Medulla oblongata (tissue), 1 donor: ENCODE data around the gene PLAGL2.
"Not testable (repeated sequence)": the region's sequence is repeated elsewhere in the genome, so short reads cannot be mapped to it uniquely, and the experiment has no call there.

Experiments used
- DNase-seq: peaks from one replicate; pipeline ENCODE4 v3.0.0-alpha.2; 2015; ENCODE audit errors: extremely low spot score

Gene PLAGL2

GRCh38 chr20:32183947-32184635, 23.5 kb downstream of the PLAGL2 start:
- no peak for DNase-seq

DNA sequence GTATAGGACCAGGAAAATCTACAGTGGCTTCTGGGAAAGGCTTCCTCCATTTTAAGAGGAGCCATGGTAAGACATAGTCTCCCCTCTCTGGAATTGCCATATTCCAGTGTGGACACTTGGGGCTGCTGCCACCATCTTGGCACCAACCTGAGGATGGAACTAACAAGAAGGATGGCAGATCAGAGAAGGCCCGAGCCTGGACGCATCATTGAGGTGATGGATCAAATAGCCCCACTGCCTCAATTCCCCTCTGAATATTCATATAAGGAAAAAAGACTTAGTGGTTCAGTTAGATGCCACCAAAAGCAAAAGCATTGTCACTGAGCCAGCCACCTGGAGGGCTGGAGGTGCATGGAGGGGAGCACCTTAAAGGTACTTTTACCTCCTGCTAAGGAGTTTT, 25.9 kb downstream of the PLAGL2 start:
- DNase-seq = no peak

DNA sequence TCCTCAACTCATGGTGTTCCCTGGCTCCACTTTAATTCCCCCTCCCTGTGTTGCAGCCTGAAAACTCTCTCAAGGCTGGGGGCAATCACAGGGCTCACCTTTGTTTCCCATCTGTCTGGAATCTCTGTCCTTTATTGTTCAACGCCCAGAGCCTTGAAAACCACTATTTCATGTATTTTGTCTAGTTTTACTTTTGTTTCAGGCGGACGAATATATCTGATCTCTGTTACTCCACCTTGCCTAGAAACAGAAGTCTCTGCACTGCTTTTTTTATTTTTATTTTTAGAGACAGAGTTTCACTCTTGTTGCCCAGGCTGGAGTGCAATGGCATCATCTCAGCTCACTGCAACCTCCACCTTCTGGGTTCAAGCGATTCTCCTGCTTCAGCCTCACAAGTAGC, 27.6 kb downstream of the PLAGL2 start:
- no peak for DNase-seq

- DNase-seq = no peak
Measured at GRCh38 chr20:32179515-32179914, 28.0 kb downstream of the PLAGL2 start.

DNA sequence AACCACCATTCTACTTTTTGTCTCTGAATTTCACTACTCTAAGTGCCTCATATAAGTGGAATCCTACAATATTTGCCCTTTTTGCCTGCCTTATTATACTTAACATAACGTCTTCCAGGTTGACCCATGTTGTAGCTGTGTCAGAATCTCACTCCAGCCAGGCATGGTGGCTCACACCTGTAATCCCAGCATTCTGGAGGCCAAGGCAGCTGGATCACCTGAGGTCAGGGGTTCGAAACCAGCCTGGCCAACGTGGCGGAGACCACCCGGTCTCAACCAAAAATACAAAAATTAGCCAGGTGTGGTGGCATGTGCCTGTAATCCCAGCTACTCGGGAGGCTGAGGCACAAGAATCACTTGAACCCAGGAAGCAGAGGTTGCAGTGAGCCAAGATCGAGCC, 29.8 kb downstream of the PLAGL2 start:
- not testable (repeated sequence) for DNase-seq

GRCh38 chr20:32168184-32168910, 39.2 kb downstream of the PLAGL2 start:
- no peak for DNase-seq

- no peak for DNase-seq
Measured at GRCh38 chr20:32167552-32167951, 40.0 kb downstream of the PLAGL2 start.

DNA sequence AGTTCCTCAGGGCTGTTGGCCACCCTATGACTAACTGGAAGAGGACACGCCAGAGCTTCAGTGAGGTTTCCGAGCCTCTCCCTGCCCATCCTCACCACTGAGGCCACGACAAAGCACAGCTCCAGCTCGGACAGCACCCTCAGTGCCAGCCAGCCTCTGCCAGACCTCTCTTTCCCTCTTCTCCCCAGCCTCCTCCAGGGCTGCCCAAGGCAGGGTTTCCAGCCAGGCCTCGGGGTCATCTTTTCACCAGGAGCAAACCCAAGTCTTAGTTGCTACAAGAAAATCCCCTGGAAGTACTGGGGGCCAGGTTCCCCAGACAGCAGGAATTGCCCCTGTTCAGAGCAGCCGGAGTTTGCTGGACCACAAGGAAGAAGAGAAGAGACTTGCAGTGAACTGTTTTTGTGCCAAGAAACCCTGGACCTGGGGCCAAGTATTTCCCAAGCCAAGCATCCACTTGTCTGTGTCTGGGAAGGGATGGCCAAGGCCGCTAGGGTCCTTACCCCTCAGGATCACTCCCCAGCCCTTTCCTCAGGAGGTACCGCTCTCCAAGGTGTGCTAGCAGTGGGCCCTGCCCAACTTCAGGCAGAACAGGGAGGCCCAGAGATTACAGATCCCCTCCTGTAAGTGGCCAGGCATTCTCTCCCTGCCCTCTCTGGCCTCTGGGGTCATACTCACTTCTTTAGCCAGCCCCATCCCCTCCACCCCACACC, 41.6 kb downstream of the PLAGL2 start:
- DNase-seq = peak; percentile 7

DNA sequence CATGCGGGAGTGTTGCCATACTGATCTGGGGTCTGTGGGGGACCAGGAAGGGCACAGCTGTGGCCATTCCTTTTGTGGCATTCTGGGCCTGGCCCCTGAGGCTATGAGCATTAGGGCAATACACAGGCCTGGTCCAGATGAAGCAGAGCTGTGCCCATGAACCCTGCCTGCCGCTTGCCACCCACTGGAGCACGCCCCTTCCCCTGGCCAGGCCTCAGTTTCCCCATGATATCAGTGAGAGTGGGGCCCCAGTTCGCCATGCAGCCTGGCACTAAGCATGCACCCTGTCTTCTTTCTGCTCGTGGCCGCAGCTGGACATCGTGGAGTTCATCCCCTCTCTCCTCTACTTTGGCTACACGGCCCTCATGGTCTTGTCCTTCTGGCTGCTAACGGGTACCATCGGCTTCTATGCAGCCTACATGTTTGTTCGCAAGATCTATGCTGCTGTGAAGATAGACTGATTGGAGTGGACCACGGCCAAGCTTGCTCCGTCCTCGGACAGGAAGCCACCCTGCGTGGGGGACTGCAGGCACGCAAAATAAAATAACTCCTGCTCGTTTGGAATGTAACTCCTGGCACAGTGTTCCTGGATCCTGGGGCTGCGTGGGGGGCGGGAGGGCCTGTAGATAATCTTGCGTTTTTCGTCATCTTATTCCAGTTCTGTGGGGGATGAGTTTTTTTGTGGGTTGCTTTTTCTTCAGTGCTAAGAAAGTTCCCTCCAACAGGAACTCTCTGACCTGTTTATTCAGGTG, 42.4 kb downstream of the PLAGL2 start:
- no peak for DNase-seq

DNA sequence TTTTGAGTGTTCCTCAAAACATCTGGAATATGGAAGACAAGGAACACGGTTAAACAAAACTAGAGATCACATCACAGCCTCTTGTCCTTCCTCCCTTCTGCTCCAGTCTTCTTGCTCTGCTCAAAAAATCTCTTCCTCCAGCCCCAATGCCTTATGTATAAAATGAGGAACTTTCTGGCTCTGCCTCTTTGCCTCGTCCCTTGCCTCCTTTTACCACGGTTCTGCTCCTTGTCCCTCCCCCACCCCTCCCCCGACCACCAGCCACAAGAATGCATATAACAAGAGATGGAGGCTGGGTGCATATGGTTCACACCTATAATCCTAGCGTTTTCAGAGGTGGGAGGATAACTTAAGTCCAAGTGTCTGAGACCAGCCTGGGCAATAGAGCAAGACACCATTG, 43.6 kb downstream of the PLAGL2 start:
- no peak for DNase-seq

DNA sequence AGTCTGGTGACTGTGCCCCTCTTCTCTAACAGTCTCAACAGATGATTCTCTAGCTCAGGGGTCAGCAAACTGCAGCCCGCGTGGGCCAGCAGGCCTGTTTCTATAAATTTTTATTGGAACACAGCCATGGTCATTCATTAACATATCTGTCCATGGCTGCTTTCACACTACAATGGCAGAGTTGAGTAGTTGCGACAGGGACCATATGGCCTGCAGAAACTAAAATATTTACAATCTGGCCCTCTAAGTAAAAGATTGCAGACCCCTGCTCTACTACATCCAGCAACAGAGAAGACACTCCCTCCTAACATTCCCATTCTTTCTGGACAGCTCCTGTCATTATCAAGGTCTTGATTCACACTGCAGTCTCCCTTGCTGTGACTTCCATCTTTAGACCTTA, 45.2 kb downstream of the PLAGL2 start:
- DNase-seq = no peak

GRCh38 chr20:32160341-32160740, 47.2 kb downstream of the PLAGL2 start:
- no peak for DNase-seq

GRCh38 chr20:32159766-32160221, 47.7 kb downstream of the PLAGL2 start:
- no peak for DNase-seq

GRCh38 chr20:32158943-32159660, 48.4 kb downstream of the PLAGL2 start:
- no peak for DNase-seq

DNA sequence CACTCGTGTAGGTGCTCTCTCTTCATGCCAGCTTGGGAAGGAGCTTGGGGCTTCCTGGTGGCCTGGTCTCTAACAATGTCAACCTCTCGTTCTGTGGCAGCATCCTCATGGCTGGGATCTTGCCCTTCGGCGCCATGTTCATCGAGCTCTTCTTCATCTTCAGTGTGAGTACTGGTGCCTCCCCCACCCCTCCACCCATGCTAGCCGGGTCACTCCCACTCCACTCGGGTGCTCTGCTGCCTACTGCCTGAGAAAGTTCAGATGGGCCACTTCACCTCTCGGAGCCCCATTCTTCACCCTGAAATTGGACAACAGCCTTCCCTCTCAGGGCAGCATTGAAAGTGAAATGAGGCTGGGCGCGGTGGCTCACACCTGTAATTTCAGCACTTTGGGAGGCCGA, 49.2 kb downstream of the PLAGL2 start:
- DNase-seq = no peak

- DNase-seq = no peak
Measured at GRCh38 chr20:32157611-32158010, 49.9 kb downstream of the PLAGL2 start.

DNA sequence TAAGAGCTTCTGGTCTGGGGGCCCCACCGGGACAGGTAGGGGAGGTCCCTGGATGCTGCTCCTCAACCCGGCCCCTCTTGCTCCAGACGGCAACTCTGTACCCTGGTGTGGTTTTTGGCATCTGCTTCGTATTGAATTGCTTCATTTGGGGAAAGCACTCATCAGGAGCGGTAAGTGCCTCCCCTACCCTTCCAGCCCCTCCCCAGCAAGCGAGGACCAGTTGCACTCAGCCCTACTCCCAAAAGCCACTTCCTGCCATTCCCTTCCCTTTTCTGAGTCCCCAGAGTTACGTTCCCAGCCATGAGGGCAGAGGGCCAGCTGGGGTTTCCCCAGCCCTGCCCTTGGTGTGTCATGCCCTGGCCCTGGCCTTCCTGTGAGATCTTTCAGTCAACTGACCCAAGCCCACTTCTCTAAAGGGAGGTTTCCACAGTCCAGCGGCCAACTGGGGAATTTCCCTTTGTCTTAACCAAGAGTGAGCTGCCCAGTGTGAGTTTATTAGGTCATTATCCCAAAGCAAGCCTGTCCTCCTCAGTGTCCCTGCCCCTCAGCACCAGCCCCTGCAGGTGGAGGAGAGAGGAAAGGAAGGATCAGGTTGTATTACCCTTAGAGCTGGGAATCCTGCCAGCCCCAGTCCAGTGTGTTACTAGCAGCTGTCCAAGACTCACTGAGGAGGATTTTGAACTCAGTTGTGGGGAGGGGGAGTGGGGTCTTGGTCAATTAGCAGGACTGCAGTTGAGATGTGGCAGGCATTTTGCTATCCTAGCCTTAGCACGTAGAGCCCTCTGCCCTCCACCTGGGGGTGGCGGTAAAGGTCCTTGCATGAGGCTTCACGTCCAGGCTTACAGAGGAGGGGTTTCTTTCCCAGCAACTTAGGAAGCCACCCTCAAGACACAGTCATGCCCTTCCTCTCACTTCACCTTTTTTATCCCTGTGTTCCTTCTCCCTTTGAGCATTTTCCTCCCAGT, 52.2 kb downstream of the PLAGL2 start:
- peak; percentile 90 for DNase-seq

DNA sequence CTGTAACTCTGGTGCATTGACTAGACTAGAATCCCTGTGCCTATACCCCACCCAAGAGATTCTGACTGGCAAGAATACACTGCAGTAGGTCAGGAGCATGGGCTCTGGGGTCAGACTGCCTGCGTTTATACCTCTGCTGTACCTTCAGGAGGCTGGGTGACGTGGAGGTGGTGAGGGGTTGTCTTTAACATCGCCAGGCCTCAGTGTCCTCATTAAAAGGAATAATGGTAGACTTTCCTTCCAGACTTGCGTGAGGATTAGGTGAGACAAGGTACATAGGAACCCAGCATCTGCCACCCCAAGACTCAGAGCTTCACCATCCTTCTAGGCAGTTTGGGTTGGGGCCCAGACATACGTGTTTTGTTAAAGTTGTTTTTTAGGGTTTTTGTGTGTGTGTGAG, 53.8 kb downstream of the PLAGL2 start:
- no peak for DNase-seq

DNA sequence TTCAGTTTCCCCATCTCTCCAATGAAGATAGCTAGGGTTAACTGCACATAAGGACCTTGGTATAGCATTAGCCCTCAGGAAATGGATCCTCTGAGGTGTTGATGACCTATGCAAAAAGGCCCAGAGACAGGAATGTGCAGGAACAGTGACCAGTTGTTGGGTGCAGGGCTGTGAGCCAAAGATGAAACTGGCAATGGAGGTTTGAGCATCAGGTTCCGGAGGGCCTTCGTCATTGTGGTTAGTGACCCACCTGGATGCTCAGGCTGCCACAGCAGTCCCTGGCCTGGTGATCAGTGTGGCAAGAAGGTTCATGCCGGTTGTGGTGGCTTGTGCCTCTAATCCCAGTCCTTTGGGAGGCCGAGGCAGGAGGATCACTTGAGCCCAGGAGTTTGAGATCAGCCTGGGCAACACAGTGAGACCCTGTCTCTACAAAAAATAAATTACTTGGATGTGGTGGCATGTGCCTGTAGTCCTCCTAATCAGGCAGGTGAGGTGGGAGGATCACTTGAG, 54.3 kb downstream of the PLAGL2 start:
- DNase-seq = no peak
